HG03460 (cell line): ENCODE results near the gene MYO1E.
"Not testable (repeated sequence)": the region's sequence is repeated elsewhere in the genome, so short reads cannot be mapped to it uniquely, and the experiment has no call there.

ENCODE experiments used
- ATAC-seq: cut with Tn5 transposase; IDR thresholded peaks from one replicate; pipeline ENCODE4 v1.9.1; 2021; ENCODE audit not compliant: unreplicated experiment

The MYO1E gene

DNA sequence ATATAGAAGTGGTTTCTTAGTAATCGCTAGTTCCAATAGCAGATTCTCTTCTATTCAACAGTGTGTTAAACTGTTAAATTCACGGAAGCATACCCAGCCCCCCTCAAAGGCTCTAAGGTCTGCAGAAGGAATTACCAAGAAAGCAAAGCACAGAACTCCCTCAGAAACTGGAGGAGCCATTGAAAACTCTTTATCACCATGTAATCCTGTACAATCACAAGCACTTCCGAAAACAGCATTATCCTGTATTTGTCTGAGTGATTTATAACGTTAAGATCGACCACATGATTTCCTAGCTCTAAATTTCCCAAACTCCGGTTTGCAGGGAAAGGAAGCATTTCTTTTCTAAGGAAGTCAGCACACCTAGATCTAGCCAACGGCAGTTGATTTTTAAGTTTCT lies 20.0 kb downstream of the MYO1E start:
- ATAC-seq: no peak

DNA sequence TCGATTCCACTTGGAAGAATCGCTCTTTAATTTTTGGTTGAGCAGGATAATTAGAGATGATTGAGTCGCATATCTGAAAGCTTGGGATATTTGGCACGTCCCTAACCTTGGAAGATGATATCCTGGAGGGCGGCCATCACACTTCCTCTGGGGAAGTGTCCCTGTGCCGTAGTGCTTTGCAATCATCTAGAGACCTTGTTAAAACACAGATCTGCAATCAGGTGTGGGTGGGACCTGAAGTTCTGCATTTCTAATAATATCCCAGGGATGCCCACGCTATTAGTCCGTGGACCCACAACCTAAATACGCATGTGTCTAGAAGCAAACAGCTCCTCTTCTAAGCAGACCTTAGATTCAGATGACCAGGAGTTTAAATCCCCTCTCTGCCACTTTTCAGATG lies 20.5 kb downstream of the MYO1E start:
- no peak for ATAC-seq

DNA sequence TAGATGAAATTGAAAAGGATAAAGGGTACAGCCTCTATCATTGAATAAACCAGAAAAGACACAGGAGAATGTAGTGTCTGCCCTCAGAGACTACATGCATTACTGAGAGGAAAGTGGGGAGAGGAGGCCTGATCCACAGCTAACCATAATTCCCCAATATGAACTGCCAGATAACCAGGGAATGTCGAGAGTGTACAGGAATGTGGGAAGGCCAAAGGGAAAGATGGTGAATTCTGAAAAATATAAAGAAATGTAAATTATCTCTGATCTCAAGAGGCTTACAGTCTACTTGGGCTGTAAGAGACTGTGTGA lies 22.3 kb downstream of the MYO1E start:
- ATAC-seq: no peak

DNA sequence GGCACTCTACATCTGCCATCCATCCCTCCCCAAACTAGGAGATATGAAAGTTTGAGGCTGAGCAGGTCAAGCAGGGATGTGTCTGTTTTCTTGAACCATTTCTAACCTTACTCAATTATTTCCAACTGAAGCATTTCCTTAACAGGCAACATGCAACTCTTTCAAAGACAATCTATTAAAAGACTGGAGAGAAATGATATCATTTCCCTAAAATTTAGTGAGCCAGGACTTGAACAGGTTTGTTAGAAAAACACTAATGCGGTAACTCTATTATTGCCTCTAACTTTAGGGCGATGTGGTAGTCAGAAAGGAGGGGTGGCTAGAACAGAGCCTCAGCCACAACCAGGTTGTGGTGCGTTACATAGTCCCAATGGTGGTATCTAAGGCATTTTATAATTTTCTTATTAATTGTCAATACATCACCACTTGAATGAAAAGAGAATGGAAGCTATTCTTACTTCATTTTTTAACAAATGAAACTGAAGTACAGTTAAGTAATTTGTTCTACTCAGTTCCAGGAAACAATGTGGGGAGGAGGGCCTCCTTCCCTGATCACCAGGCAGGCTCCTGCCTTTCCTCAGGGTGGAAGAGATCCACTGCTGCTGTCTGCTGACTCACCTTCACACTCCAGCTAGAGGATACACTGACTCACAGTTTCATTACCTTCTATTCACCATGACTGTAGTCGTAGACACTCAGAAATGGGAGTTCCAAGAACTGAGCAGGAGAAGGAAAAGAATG lies 22.8 kb downstream of the MYO1E start:
- ATAC-seq: no peak

DNA sequence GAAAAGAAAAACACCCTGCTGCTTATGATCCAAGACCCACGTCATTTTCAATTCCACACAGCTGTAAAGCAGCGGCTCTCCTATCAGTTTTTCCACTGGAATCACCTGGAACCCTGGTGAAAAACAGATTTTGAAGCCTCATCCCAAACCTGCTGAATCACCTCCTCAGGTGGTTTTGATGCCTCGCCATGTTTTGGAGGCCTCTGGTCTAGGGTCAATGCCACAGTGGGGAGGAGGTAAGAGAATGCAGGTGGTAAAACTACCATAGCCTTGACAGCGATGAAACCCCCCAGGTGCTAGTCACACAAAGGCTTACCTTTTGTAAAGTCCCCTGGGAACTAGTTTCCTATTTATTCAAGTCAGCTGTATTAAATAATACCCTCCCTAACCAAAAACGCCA lies 24.8 kb downstream of the MYO1E start:
- no peak for ATAC-seq

DNA sequence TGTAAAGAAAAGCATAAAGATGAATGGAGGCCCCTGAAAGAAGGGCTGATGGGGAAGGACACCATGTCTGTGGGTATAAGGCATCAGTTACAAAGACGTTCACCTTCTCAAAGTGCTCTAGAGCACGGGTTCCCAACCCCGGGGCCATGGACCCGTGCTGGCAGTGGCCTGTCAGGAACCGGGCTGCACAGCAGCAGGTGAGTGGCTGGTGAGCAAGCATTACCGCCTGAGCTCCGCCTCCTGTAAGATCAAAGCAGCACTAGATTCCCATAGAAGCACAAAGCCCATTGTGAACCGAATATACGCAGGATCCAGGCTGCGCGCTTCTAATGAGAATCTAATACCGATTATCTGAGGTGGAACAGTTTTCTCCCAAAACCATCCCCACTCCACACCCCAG lies 25.7 kb downstream of the MYO1E start:
- no peak for ATAC-seq

DNA sequence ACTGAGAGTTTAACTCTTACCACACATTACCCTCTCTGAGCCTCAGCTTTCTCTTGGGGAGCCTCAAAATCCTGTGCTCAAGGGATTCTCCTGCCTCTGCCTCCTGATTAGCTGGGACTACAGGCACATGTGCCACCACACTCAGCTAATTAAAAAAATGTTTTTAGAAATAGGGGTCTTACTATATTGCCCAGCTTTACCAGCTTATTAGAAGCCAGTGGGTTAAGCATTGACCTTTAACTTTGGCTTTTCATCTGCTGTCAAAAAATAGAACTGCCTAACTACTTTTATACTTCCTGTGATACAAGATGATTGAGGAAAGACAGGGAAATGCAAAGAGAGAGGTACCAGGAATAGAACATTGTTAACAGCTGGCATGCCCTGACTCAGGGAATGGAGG lies 27.3 kb downstream of the MYO1E start:
- ATAC-seq: no peak

DNA sequence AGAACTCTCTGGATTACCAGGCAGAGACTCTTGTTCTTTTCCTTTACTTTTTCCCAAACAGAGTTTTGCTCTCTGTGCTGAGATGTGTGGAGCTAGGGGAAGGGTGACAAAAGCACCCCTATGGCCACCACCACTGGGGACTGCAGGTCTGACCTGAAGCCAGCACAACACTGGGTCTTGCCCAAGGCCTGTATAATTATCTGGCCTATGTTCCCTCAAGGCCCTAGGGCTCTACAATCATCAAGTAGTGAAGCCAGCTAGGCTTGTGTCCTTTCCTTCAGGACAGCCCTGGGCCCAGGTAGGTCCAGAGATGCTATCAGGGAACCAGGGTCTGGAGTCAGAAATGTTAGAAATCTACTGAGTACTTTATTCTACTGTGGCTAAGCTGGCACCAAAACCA lies 28.4 kb downstream of the MYO1E start:
- no peak for ATAC-seq

DNA sequence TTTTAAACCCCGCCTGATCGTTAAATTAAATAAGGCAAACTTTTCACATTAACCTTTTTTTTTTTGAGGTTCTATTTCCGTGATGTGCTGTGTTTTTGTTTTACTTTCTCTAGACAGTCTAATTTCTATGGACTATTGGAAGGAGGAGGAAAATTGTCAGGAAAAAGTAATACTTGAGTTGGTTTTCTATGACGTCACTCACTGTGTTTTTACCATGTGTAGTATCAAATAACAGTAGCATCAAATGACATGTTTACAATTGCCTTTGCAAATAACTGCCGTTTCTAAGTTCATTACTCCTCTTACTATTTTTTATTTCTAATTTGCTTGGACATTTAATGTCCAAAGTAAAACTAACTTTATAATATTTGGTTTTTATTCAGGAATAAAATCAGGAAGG lies 32.3 kb downstream of the MYO1E start:
- ATAC-seq: no peak

DNA sequence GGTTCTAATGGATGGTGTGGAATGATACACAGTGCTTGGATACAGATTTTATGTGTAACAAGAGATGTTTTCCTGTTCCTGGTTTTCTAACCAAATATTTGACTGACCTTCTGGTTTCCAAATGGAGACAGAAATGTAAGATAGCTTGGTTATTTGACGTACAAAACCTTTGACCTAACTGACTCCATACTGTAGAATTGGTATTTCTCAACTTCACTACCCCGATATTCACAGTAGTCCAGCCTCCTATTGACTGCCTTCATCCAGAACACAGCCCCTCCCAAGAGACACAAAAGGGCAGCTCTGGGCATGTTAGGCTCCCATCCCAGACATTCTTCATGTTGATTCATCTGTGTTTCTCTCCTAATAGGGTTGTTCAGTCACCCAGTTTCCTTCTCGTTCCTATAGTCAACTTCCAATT lies 33.4 kb downstream of the MYO1E start:
- no peak for ATAC-seq

DNA sequence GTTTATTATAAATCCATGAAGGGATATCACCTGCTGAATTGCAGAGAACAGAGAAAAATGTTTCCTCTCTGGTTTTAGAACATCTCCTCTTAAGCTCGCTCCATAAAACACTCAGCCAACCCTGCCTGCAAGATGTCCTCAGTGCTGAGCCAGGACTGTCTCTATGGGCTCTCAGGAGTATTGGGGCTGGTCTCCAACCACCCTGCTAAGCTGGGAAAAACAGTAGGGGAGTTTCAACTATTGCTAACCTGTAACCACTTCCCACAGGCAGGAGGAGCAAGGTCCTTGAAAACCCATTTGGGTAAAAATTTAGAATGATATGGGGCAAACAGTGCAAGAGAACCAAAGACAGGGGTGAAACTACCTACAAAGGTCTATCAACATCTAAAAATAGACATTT lies 34.3 kb downstream of the MYO1E start:
- ATAC-seq: no peak

DNA sequence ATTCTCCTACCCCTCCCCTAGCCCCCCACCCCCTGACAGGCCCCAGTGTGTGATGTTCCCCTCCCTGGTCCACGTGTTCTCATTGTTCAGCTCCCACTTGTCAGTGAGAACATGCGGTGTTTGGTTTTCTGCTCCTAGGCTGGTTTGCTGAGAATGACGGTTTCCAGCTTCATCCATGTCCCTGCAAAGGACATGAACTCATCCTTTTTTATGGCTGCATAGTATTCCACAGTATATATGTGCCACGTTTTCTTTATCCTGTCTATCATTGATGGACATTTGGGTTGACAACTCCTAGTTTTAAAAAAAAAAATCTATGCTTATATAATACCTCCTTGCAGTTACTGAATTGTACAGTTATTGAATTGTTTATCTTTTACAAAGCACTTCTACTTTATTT lies 35.9 kb downstream of the MYO1E start:
- not testable (repeated sequence) for ATAC-seq

DNA sequence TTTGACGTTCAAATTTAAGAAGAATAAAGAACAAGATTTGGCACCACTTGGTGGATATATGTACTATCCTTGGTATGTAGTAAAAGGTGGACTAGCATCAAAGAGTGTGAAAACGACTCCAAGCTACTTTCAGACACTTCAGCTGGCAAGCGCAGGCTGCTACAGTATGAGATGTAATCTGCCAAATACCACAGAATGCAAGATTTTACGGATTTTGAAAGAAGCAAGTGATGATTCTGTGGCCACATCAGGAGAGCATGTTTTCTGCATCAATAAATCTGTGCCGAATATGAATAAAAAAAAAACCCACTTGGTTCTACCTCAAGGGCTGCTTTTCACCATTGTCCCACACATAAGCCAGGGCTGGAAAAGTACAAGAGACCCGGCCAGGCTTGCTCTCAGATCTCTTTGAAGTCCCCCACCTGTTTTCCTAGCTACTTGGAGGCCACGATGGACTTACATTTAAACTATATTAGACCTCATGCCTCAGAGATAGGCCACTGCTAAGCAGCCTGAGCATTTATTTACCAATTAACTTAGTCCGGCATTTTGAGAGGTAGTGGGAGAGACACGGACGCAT lies 37.4 kb downstream of the MYO1E start:
- ATAC-seq: no peak

DNA sequence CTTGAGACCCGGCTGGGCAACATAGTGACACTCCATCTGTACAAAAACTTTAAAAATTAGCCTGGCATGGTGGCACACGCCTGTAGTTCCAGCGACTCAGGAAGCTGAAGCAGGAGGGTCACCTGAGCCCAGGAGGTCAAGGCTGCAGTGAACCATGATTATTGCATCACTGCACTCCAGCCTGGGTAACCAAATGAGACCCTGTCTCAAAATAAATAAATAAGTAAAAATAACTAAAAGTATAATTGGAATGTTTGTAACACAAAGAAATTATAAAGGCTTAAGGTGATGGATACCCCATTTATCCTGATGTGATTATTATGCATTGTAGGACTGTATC lies 38.6 kb downstream of the MYO1E start:
- no peak for ATAC-seq

DNA sequence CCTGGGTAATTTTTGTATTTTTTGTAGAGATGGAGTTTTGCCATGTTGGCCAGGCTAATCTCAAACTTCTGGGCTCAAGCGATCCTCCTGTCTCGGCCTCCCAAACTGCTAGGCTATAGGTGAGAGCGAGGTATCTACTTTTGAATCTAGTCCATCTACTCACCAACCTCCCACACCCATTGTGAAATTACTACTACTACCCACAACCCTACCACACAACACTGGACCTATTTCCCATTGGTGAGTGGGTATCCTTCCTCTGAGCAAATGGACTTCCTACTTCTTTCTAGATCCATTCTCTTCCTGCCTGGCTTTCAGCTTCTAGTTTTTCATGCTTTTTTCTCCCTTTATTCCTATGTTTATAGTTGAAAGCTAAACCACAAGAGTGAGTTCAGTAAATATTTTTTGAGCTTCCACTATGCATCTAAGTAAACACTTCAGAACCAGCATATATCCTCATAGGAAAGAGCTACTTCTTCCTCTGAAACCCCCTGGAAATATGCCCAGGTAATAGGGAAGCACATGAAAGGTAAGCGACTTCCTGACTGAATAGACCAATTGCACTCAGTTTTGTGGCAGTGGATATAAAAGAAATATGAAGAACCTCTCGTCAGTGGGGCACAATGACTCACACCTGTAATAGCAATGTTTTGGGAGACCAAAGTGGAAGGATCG lies 39.1 kb downstream of the MYO1E start:
- no peak for ATAC-seq

DNA sequence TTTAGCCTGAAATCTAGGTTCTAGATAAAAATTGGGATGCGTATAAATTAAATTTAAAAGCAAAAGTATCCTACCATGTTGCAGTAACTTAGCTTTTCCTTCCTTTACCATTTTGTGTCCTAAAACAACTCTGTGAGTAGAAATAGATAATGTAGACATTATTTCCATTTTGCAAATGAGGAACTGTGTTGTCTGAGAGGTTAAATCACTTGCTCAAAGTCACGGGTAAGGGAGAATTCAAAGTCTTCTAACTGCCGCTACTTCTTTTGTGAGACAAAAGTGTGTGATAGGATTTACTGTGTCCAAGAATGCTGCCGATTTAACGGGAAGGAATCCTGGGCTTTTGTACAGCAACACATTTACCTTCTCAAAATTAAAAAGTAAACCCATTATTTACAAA lies 40.7 kb downstream of the MYO1E start:
- no peak for ATAC-seq

DNA sequence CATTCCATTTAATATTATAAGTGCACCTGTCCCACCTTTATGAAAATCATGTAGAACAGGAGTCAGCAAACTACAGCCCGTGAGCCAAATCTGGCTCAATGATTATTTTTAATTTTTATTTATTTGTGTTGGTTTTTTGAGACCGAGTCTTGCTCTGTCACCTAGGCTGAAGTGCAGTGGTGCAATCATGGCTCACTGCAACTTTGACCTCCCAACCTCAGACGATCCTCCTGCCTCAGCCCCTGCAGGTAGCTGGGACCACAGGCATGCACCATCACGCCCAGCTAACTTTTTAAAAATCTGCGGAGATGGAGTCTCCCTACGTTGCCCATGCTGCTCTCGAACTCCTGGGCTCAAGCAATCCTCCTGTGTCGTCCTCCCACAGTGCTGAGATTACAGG lies 42.0 kb downstream of the MYO1E start:
- no peak for ATAC-seq

DNA sequence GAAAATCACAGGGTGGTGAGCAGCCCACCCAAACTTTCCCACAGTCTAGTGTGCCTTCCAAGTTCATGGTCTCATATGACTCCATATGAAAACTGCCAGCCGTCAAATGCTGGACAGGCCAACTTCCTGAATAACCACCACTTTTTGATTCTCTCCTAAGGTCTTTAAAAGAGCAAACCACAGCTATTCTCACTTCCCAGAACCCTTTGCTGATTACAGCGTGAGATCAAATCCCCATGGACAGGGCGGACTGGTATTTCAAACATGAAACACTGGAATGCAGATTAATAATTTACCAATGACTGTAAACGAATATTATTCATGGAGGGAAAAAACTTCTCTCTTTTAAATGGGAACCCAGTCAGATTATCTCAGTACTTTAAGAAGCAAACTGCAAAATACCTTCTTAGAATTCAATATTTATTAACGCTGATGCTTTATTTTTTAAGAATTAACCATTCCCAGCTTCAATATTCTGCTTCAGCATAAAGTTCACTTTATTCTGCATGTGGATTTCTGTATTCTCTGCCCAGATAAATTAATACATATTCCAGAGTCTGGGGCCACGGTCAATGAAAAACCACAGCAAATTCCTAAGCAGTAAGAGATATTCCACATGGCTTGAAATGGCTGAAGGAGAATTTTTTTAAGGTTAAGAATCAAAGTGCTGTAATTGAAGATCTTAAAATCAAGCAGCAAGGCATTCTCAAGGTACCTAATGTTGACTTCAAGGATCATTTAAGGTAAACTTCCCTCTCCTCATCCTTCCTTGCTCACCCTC lies 42.9 kb downstream of the MYO1E start:
- no peak for ATAC-seq

DNA sequence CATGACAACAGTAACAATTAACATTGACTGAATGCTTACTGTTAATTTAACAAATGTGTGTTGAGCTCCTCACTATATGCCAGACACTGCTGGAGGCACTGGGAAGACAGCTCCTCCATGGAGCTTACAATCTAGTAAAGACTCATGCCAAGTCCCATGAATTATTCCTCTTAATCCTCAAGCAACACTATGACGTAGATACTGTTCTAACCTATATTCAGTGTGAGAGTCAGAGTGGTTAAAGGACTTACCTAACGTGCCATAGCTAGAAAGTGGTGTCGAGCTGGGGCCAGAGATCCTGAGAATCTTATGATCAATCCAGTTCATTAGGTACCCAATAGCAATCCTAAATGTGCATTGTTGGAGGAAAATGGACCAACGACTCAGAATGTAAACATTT lies 43.6 kb downstream of the MYO1E start:
- ATAC-seq: no peak

DNA sequence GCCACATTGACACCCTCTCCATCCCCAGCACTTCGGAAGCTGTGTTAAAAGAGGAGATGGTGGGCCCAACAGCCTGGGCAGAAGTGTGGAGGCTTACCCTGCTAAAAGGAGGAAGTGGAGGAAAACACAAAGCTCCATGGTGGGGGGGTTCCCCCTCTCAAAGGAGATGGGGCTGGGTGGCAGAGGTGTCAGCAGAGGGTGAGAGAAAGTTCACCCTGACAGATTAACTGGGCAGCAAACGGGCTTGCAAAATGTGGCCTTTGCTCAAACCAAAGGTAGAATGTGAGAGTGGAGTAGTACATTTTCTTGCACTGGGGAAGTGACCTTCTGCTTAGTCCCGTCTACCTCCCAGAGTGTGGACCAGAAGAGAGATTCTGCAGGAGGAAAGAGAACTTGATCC lies 44.7 kb downstream of the MYO1E start:
- ATAC-seq: peak; percentile 79

DNA sequence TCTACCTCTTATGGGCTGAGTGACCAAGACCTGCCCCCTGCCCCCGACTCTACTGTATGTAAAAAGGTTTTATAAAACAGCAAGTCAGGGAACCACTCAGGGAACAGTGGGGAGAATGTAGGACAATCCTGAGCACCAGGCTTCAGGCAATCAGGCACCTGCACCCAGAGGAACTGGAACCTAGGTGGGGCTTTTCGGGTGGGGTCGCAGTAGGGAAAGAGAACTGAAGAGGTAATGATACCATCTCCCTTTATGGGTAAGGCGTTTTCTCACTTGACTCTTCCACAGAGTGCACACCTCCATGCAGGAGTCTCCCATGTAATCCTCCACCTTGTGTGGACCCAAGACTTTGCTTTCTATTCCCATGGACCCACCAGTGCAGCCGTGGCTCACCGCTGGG lies 45.8 kb downstream of the MYO1E start:
- ATAC-seq: no peak
